Stimulated activated CD8-positive, alpha-beta memory T cell treated with anti-CD3 and anti-CD28 coated beads, Interleukin-12 subunit alpha, Interleukin-12 subunit beta, amount 100 ng/mL, for 4 hours (primary cell): ENCODE measurements around the gene PRG2.
A peak's percentile ranks its signal among the peaks of the same experiment; 100 is the strongest.

Source experiments
- DNase-seq: peaks from one replicate; pipeline ENCODE4 v3.0.0-alpha.2; 2020; ENCODE audit warnings: low read depth

Gene PRG2, protein sequence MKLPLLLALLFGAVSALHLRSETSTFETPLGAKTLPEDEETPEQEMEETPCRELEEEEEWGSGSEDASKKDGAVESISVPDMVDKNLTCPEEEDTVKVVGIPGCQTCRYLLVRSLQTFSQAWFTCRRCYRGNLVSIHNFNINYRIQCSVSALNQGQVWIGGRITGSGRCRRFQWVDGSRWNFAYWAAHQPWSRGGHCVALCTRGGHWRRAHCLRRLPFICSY

DNA sequence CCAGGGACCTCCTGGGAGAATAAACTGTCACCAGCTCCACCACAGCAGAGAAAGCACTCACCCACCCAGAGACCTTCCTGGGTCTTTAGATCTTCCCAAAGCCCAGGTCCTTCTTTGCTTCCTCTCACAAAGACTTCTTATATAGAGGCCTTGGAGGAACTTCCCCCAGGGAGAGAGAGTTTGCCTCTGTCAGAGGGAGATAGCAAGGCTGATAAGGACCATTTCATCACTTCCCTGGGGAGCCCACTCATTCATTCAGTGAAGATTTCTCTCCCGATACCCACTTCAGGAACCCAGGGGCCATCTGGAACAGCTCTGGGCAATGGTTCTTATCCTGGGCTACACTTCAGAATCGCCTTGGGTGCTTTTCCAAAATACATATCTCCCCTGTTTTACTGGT, at the start of gene PRG2:
Gene PRG2, minus strand, starts transcription at position 116 of the 400 bp plus-strand sequence. CDS start 706 bp downstream, outside the sequence.
- DNase-seq: no peak

DNA sequence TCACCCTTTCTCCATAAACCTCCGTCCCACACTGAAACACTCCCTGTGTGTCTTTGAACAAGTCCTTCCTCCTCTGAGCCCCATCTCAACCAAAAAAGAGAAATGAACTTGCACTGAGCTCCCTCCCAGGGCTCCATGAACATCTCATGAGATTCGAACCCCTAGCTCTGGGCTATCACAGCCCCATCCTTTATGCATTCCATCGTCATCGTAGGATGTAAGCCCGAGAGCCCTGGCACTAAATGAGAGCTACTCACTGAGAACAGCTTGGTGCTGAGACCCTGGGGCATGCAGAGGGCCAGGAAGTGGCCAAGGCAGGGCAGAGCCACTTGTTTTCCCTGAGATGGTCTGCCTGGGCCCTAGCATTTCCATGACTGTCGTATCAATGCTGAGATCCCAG, 49.3 kb upstream of the PRG2 start:
- no peak for DNase-seq

DNA sequence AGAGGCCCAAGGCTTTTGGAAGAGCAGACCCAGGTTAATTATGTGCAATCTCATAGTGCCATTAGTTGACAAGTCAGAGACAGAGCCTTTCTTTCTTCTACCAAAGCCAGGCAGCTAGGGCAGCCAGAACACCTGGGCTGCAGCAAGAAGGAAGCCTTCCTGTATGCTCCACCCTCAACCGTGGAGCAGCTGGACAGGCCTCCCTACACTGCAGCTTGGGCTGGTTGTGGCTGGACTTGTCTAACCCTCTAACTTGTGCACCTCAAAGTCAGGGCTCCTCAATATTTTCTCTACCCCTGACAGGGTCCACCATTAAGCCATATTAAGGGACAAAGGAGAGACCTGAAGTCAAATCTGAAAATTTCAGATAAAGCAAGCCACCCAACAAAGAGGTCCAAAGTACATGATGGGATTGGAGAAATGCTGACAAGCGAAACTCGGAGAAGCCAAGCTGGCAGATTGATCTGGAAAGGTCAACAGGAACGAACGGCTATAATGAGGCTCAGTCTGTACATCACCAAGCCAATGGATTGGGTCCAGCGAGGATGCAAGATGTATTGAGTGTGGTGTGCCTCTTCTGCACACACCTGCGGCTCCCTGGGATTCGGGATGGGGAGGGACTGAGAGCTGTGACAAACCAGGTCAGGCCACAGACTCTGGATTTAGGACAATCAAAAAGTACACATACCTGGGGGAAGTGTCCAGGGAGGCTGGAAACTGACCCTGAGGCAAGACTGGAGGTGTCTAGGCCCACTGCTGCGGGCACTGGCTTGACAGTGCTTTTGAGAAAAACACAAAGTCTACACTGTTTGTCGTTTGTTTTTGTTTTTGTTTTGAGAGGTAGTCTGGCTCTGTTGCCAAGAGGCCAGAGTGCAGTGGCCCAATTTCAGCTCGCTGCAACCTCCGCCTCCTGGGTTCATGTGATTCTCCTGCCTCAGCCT, 48.2 kb upstream of the PRG2 start:
- DNase-seq: no peak

DNA sequence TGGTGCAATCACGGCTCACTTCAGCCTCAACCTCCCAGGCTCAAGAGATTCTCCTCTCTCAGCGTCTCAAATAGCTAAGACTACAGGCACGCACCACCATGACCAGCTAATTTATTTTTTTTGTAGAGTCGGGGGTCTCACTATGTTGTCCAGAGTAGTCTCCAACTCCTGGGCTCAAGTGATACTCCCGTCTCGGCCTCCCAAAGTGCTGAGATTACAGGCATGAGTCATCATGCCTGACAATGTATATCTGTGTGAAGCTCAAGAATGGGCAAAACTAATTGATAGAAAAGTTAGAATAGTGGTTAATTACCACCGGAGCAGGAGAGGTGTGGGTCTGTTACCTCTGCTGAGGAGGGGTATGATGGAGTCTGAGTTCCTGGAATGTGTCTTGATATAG, 45.6 kb upstream of the PRG2 start:
- DNase-seq: no peak

DNA sequence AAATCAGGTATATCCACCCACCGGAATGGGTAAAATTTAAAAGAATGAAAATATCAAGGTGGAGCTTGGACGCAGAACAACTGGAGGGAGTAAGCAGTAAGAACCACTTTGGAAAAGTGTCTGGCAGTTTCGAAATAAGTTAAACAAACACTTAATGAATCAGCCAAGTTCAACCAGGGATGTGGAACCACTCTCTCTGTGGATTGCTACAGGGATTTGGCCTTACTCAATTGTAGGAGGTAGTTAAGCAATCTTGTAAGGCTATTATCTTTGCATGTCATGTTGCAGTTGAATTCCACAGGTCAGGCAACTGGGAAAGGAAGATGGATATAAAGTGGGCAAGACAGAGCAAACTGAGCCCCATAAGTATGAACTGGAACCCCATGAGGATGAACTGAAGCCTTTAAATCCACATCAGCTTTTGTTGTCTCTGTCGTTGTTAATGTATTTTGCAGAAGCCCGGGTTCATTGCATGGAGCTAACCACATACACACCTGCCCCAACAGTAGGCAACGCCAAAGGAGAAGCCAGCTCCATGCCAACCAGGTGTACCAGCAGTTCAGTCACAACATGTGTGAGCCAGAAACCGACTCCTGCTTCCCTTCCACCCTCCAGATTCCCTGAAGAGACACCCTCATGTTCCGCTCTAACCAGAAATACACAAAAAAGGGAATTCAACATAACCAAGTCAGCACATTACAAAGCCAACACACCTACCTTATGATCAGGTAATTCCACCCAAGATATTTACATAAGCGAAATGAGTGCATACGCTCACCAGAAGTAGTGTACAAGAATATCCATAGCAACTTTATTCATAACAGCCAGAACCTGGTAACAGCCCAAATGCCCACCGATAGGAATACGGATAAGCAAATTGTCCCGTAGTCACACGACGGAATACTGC, 44.4 kb upstream of the PRG2 start:
- no peak for DNase-seq

DNA sequence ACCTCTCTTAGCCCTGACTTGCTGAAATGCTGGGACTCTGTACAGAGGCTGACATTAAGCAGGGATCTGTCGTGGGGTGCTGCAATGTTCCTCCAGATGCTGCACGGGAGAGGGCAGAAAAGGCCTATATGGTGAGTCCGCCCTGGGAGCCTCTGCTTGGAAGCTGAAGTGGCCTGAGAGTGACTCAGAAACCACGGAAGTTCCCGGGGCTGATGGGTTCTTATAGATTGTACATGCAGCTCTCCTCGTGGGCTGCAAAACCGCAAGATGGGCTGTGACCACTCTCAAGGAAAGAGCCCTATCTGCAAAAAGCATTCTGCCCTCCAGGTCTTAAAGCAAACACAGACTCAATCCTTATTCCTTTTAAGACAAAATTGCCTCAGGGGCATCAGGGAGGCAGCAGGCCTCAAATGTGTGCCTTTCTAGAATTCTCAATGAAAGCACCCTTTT, 42.3 kb upstream of the PRG2 start:
- DNase-seq: no peak

DNA sequence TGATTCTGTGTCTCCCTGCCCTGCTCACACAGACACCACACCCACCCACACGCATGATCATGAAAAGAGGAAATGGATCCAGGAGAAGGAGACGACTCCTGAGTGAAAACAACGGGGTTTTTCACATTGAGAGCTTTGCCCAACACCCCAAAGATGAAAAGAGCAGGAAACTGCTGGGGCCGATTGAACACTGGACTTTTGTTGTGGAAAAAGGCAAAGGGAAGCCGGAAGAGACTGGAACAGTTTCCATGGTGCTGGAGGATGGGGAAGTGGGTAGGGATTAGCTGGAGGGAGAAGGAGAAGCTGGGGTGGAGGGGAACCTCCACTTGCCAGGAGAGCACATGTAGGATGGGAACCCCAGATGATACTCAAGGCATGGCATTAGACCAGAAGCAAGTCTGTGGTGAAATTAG, 41.7 kb upstream of the PRG2 start:
- no peak for DNase-seq

DNA sequence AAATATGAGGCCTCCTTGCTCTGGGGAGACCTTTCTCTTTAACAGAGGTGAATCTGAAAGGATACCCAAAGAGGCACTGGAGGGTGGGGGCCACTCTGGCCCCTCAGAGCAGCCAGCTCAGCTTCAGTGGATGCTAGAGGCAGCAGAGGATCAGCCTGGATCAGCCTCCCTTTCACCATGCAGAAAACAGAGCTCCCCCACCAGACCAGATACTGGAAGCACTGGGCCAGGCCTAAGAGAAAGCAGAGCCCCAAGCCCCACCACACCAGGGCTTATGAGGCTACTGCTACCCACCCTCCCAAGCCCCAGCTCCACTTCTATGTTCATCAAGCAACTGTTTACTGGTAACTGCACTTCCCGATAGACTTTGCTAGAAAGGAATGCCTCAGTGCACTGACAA, 40.5 kb upstream of the PRG2 start:
- DNase-seq: no peak

DNA sequence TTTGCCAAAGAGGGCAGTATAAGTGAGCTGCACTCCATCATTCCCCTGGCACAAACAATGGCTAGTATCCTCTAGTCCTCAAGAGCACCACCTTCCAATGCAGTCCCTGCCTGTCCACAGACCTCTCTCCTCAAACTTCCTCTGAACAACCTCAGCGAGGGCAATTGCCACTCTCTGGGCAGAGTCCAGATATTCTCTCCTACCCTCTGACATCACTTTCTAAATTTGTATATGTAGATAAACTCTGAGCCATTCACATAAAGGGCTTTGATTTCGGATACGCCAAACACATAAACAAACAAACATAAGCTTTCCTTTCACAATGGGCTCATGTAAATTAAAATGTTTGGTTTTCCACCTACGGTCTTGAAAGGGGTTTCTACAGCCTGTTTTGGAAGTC, 39.5 kb upstream of the PRG2 start:
- no peak for DNase-seq

DNA sequence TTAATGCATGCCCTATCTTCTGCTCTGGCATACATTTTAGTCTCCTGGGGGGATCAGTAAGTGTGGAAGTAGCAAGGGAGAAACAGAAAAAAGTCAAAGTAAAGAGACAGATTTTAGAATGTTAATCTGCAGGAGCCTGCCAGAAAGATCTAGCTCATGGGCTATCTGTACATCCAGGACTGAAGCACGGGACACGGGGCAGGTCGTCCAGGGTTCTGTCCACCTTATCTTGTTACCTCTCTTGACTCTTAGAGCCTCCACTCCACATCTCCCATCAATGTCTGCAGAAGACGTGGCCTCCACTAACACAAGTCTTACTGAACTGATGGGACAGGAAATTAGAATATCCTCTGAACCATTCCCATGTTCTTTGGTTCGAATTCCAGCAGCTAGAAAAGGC, 38.2 kb upstream of the PRG2 start:
- DNase-seq: no peak

DNA sequence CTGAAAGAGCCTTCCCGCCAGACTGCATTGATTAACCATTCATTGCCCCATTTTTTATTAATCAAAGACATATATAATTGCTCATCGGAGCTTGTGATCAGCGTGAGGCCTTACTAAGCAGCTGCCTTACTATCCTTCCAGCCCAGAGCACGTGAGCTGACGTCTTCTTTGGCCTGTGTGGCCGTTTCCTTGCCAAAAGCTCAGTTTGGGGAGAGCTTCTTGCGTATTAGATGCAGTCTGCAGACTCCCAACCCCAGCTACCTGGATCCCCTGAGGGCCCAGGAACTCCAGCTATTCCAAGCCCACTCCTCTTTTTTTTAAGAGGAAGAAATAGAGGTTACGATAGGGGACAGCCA, 37.3 kb upstream of the PRG2 start:
- no peak for DNase-seq

DNA sequence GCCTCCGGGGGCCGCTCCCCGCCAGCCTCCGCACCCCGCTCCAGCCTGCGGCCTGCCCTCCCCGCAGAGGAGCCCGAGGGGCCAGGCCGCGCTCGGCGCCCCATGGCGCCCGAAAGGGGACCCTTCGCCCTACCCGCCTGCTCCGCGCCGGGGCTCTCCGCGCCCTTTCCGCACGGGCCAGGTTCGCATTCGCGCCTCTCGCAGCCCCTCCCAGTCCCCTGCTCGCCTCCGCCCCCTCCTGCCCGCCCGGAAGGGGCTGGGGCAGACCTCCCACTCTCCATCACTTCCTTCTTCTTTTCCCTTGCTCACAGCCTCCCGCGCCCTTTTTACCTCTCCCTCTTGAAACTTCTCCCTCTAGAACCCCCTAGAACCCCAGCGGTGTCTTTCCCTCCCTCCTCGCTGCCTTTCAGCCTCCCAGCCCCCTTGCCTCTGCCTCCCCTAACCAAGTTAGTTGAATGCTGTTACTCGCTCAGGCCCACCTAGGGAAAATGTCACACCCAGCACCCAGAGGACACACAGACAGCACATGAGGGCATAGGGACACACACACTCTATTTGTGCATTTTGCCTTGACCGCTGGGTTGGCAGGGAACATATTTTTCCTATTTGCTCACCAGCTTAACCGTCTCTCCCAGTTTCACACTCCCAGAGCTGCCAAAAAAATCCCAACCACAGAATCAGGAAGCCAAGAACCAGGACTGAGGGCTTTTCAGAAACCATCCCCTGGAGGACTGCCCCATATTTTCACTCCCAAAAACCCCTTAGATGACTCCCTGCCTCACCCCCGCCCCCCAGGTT, 36.7 kb upstream of the PRG2 start, which contains the start of gene SLC43A3:
Gene SLC43A3, minus strand, starts transcription at position 193 of the 798 bp plus-strand sequence. CDS start 949 bp downstream, outside the sequence.
- DNase-seq: peak; percentile 66

DNA sequence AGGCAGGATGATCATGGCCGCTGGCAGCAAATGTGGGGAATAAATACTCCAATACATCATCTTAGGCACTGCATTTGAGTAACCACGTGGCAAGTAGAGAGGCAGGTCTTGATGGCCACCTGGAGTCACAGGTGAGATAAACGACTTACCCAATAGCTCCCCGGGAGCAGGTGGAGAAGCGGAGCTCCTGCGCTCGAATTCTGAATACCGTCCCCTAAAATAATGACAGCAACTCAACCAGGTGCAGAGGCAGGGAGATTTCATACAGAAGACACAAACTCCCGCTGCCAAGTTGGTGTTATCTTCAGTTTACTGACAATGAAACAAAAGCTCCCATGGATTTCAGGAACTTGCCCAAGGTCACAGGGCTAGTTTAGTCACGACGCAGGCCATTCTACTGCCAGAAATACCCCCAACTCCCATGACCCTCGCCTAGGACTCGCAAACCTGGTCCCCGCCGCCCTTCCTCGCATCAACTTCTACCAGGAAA, 36.0 kb upstream of the PRG2 start:
- DNase-seq: no peak

DNA sequence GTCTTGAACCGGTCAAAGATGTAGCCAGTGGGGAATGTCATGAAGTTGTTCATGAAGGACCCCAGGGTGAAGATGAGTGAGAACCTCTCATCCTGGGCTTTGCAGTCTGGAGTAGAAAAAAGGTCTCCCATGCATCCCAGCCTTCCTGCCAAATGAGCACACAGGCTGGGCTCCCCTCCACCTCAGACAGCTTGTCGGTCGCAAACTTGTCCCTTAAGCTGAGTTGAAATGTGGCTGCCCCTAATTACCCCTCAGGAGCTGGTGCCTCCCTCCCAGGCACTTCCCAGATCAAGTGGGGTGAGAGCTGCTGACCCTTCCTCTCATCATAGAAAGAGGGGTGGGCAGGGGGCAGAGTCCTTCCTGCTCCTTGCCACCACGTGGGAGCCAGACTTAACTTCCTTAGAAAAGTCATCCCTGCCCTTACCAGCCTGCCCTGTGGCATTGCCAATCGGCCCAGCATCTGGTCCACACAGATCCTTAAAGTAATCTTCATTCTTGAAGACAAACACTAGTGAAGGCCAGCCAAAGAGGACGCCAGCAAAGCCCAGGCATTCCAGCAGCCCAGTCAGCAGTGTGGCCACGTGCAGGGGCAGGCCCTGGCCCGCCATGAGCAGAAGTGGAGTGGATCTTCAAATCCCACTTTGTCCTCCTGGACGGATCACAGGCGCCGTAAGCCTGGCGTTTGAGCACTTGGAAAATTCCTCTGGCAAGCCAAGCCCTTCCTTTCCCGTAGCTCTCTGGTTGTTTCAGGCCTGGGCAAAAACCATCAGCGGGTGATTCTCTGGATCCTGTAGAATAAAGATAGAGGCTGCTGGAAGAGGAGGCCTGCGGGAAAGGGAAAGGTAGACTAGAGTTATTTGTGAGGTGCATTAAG, 35.4 kb upstream of the PRG2 start:
- DNase-seq: no peak

DNA sequence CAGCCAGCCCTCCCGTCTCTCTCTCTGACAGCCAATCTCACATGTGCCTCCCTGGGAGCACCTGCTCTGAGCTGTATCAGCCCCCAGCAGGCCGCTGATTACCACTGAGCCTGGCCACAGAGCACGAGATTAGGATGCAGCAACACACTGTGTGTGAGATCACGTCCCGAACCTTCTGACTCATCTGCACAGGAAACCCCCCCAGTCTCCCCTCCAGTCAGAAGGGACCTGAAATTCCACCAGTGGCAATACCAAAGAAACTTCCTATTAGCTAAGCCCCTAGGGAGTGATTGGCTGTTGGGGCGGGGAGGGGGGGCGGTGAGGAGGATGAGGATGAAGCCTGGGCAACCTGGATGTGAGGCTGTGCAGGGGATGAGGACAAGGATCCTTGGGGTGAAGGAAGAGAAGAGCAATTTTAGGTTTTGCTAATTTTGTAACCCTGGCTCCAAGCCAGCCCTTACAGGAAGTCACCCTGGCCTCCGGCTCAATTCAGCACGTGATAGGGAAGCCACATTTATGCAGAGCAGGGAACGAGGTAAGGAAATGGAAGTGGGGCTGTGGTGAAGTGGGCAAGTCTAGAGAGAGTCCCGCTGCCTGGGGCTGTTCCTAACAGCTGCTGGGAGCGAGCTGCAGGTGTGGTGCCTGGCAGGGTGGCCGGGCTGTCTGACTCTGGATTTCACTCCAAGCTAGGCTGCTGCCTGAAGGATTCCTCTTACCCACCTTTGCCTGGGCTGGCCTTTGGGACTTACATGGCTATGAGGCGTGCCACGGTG, 34.5 kb upstream of the PRG2 start:
- peak; percentile 76 for DNase-seq

DNA sequence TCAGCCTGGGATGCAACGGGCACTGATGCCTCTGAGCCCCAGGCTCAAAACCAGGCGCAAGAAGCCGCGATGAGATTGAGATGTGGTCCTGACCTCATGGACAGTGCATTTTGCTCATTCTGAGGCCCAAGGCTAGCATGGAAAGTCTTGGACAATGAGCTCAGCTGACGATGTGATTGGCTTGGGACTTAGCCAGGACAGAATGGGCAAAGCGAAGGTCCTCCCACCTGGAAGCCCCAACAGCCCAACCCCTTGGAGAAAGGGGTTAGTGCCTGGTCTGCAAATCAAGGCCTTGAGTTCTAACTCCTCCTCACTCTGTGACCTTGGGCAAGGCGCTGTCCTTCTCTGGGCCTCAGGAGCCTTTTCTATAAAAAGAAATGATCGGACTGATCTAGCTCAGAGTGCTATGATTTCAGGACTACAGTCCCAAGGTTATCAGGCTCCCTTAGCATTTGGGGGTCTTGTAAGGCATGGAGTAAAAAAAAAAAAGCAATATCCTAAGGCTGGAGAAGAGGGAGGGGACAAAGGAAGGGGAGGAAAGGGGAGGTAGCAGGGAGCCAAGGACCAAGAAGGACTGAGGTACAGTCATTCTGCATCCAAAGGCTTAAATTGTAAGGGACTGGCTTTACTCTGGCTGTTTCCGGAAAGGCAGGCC, 33.8 kb upstream of the PRG2 start:
- DNase-seq: no peak

DNA sequence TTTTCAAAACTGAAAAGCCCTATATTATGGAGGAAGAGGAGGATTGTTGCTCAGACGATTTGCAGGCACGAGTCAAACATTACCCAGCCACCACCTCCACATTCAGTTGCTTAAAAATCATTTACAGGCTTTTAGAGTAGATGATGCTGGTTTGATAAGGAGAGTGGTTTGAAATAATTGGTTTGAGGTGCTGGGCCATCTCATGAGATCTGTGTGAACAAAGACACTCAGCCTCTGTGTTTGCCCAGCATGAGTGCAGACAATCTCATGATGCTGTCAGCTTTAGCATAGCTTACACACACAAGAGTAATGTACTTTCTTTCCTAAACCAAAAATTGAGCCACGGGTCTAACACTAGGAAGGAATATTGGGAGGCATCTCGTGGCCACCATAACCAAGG, 32.2 kb upstream of the PRG2 start:
- no peak for DNase-seq

DNA sequence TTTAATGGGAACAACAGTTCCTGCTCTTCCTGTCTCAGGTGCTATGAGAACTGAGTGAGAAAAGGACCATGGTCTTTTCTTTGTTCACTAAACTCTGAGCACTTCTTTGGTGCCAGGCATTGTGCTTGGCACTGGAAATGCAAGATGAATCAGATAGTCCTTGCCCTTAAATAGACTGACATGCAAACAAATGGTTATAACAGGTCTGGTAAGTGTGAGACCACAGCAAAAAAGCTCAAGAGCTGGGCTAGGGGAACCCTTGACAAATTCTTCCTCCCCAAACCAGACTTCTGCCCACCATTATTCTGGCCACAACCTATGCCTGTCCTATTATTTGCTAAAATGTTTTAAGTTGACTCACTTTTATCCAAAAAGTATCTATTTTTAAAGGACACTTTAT, 31.4 kb upstream of the PRG2 start:
- DNase-seq: no peak

DNA sequence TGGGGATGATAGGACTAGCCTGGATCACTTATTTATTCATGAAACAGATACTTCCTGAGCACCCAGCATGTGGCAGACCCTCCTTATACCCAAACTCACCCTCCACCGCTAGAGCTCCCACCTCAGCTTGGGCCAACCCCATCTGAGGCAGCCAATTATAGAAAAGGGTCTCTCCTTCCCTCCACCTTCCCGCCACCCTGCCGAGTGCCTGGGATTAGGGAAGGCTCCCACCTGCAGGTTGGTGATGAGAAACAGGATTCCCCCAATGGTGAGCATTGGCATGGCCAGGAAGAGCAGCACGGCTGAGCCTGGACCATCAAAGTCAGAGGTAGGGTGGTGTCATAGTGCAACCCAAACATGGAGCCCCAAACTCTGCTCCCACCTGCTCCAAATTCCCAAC, 30.6 kb upstream of the PRG2 start:
- DNase-seq: no peak
